Measurements from ENCODE around the gene CHAMP1.

Gene CHAMP1

GRCh38 chr13:114283576-114283975 lies 30.7 kb upstream of the CHAMP1 start:
- no peak for TF ChIP-seq CTCF (conservative IDR thresholded peaks at IDR 0.05; ENCODE audit: control insufficient read depth, insufficient read depth, low read depth, low read length)
- no peak for DNase-seq (ENCODE audit: low read depth)
- no peak overlapping the region for H3K4me3 ChIP-seq (ENCODE audit: control insufficient read depth, low read depth, low read length)

GRCh38 chr13:114284680-114285079 lies 29.6 kb upstream of the CHAMP1 start:
- no peak for TF ChIP-seq CTCF (conservative IDR thresholded peaks at IDR 0.05; ENCODE audit: control insufficient read depth, insufficient read depth, low read depth, low read length)
- no peak overlapping the region for H3K4me3 ChIP-seq (ENCODE audit: control insufficient read depth, low read depth, low read length)
- DNase-seq (ENCODE audit: low read depth), result no peak

DNA sequence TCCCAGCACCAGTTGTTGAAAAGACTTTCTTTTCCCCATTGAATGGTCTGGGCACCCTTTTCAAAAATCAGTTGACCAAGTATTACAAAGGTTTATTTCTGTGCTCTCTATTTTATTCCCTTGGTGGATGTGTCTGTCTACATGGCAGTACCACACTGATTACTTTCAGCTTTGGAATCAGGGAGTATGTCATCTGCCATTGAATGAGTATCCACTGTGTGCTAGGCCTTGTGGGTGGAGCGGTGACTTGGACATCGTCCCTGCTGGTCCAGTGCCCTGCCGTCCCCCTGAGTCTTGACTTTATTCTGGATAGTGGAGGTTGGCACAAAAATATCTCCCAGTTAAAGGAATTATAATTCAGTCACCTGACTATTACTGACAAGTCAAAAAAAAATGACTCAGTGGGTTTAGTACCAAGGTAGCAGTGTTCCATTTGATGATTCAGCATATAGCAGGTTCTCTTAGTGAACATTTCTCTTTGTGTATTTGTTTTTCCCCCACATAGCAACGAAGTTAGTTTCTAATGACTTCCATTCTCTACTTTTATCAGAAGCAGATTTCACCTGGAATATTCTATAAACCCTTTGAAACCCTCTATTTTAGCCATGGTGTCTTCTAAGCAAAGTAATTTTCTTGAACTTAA lies 29.0 kb upstream of the CHAMP1 start:
- no peak overlapping the region for H3K4me3 ChIP-seq (ENCODE audit: control insufficient read depth, low read depth, low read length)
- TF ChIP-seq CTCF (conservative IDR thresholded peaks at IDR 0.05; ENCODE audit: control insufficient read depth, insufficient read depth, low read depth, low read length), result no peak
- peak; percentile 49 for DNase-seq (ENCODE audit: low read depth)

- no peak for DNase-seq (ENCODE audit: low read depth)
- no peak overlapping the region for H3K4me3 ChIP-seq (ENCODE audit: control insufficient read depth, low read depth, low read length)
- no peak for TF ChIP-seq CTCF (conservative IDR thresholded peaks at IDR 0.05; ENCODE audit: control insufficient read depth, insufficient read depth, low read depth, low read length)
Measured at GRCh38 chr13:114286808-114287207, 27.5 kb upstream of the CHAMP1 start.

DNA sequence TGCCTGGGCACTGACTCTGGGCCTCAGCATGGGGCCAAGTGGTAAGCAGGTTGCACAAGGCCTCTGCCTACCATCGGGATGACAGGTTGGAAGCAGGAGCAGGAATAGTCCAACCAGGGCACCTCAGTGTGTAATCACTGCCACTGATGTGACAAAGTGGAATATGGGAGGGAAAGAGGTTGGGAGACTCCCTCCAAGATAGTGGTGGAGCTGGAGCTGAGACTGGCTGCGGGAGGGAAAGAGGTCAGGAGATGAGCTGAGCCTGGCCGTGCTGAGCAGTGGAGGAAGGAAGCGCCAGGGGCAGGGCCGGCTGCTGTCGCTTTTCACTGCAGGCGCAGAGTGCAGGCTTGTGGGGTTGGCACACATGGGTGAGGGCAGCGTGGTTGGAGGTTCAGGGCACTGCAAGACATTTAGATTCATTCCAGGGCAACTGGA lies 26.1 kb upstream of the CHAMP1 start:
- no peak for TF ChIP-seq CTCF (conservative IDR thresholded peaks at IDR 0.05; ENCODE audit: control insufficient read depth, insufficient read depth, low read depth, low read length)
- no peak overlapping the region for H3K4me3 ChIP-seq (ENCODE audit: control insufficient read depth, low read depth, low read length)
- DNase-seq (ENCODE audit: low read depth), result no peak

DNA sequence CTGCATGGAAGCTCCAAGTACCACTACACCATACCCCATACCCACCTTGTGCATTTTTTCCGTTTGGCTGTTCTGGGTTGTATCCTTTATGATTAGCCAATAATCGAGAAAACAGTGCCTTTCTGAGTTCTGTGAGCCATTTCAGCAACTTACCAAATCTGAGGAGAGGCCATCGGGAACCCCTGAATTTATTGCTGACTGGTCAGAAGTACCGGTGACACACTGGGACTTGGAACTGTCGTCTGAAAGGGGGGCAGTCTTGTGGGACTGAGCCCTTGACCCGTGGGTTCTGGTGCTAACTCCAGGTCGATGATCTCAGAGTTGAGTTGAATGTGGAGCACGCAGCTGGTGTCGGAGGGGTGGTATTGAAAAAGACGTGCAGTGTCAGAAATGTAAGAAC lies 17.9 kb upstream of the CHAMP1 start:
- no peak for TF ChIP-seq CTCF (conservative IDR thresholded peaks at IDR 0.05; ENCODE audit: control insufficient read depth, insufficient read depth, low read depth, low read length)
- no peak for DNase-seq (ENCODE audit: low read depth)
- no peak overlapping the region for H3K4me3 ChIP-seq (ENCODE audit: control insufficient read depth, low read depth, low read length)

- TF ChIP-seq CTCF (conservative IDR thresholded peaks at IDR 0.05; ENCODE audit: control insufficient read depth, insufficient read depth, low read depth, low read length), result no peak
- no peak for DNase-seq (ENCODE audit: low read depth)
- H3K4me3 ChIP-seq (ENCODE audit: control insufficient read depth, low read depth, low read length), result no peak overlapping the region
Measured at GRCh38 chr13:114296902-114297301, 17.4 kb upstream of the CHAMP1 start.

Measured in fibroblast of mammary gland (primary cell).